Kidney epithelial cell (primary cell): Measurements from ENCODE around the gene ZCWPW1. TPM values are rescaled to one million over a fixed set of nuclear protein-coding genes. Genes with fewer than 3 reads are reported as not detected.
"Not testable (repeated sequence)": the region's sequence is repeated elsewhere in the genome, so short reads cannot be mapped to it uniquely, and the experiment has no call there.

ENCODE experiments used
- DNase-seq: peaks from one replicate; pipeline ENCODE4 v3.0.0-alpha.2; 2010; ENCODE audit warnings: low read depth
- H3K27me3 ChIP-seq: 2 replicates; pipeline ENCODE4 v1.6.0; 2011; ENCODE audit warnings: low read length; ENCODE audit not compliant: control insufficient read depth, insufficient read depth
- H3K36me3 ChIP-seq: 2 replicates; pipeline ENCODE4 v1.5.1; 2011; ENCODE audit warnings: low read length; ENCODE audit not compliant: control insufficient read depth, insufficient read depth
- H3K4me3 ChIP-seq: 2 replicates; pipeline ENCODE4 v1.5.1; 2011; ENCODE audit warnings: low read depth, mild to moderate bottlenecking, control low read depth, low read length
- CTCF ChIP-seq: IDR thresholded peaks from 2 replicates; pipeline ENCODE4 v1.5.1; 2011; ENCODE audit warnings: mild to moderate bottlenecking, moderate library complexity, low read length, control low read depth, inconsistent platforms; ENCODE audit not compliant: insufficient read depth, poor library complexity, severe bottlenecking
- total RNA-seq: library from RNA; depleted of rRNA; stranded (reverse); fragments of >200 nt; gene quantifications from 2 replicates; pipeline ENCODE4 v1.2.3, GENCODE V29; 2015

ZCWPW1 gene
- total RNA-seq, 1 donor from 2014 or later = 0.88 TPM

GRCh38 chr7:100378114-100378755, 50.3 kb downstream of the ZCWPW1 start:
- Histone ChIP-seq H3K36me3 (no peaks in the 10 kb centered on the region), H3K4me3 (no peak overlapping the region), H3K27me3 (no peaks in the 10 kb centered on the region)
- no peak for DNase-seq
- TF ChIP-seq CTCF = no peak

- DNase-seq = no peak
- Histone ChIP-seq H3K36me3 (no peaks in the 10 kb centered on the region), H3K27me3 (no peaks in the 10 kb centered on the region), H3K4me3 (no peak overlapping the region)
- TF ChIP-seq CTCF = no peak
Observed at GRCh38 chr7:100376066-100376465, 52.4 kb downstream of the ZCWPW1 start.

GRCh38 chr7:100374601-100375000, 53.9 kb downstream of the ZCWPW1 start:
- Histone ChIP-seq H3K27me3 (no peaks in the 10 kb centered on the region), H3K4me3 (no peak overlapping the region), H3K36me3 (no peaks in the 10 kb centered on the region)
- TF ChIP-seq CTCF = no peak
- DNase-seq = no peak

GRCh38 chr7:100373870-100374598, 54.5 kb downstream of the ZCWPW1 start:
- not testable (repeated sequence) for H3K4me3 ChIP-seq, DNase-seq, H3K27me3 ChIP-seq, H3K36me3 ChIP-seq
- TF ChIP-seq CTCF = peak; percentile 29

GRCh38 chr7:100373261-100373831, 55.2 kb downstream of the ZCWPW1 start, which contains the start of gene PILRA:
PILRA (plus strand) TSS chr7:100373487; CDS start chr7:100373657, 170 bp downstream.
- H3K4me3 ChIP-seq = no peak within 1 kb of the TSS
- no peak for DNase-seq
- H3K27me3 ChIP-seq = no peaks in the 10 kb centered on the region
- no peaks in the 10 kb centered on the region for H3K36me3 ChIP-seq
- TF ChIP-seq CTCF = no peak

- Histone ChIP-seq H3K27me3 (no peaks in the 10 kb centered on the region), H3K36me3 (no peaks in the 10 kb centered on the region), H3K4me3 (no peak overlapping the region)
- TF ChIP-seq CTCF = no peak
- DNase-seq = no peak
Observed at GRCh38 chr7:100372694-100373093, 55.8 kb downstream of the ZCWPW1 start.
